HepG2 (cell line): ENCODE results near the gene HNRNPUL1. TPM values are rescaled to one million over a fixed set of nuclear protein-coding genes. Genes with fewer than 3 reads are reported as not detected.

Source experiments
- HCFC1 ChIP-seq: fragments of 150-350 bp; IDR thresholded peaks from 2 replicates; pipeline ENCODE4 v1.6.1; 2014; ENCODE audit warnings: low read depth, low read length
- KDM4B ChIP-seq: sonication (generic); formaldehyde crosslinking; IDR thresholded peaks from 2 replicates; pipeline ENCODE4 v1.4.0; 2020; ENCODE audit warnings: missing genetic modification reagents
- MTF2 ChIP-seq: sonication (generic); formaldehyde crosslinking; IDR thresholded peaks from 2 replicates; pipeline ENCODE4 v1.5.0; 2020; ENCODE audit warnings: missing genetic modification reagents, borderline replicate concordance
- MXD1 ChIP-seq: sonication (generic); formaldehyde crosslinking; IDR thresholded peaks from 2 replicates; pipeline ENCODE4 v1.4.0; 2020; ENCODE audit warnings: mild to moderate bottlenecking, missing genetic modification reagents
- RBFOX2 ChIP-seq: fragments of 200-400 bp; formaldehyde crosslinking; IDR thresholded peaks from 2 replicates; pipeline ENCODE4 v1.6.1; 2017; ENCODE audit warnings: low read depth, mild to moderate bottlenecking, low read length
- ZBTB2 ChIP-seq: sonication (generic); formaldehyde crosslinking; IDR thresholded peaks from 2 replicates; pipeline ENCODE4 v1.8.0; 2022; ENCODE audit warnings: low read depth, missing genetic modification reagents
- ZBTB46 ChIP-seq: sonication (generic); formaldehyde crosslinking; IDR thresholded peaks from 2 replicates; pipeline ENCODE4 v1.4.0; 2020; ENCODE audit warnings: mild to moderate bottlenecking, missing genetic modification reagents, borderline replicate concordance
- ZHX2 ChIP-seq, 2 experiments: sonication (generic) in 1 of 2; formaldehyde crosslinking in 1 of 2; IDR thresholded peaks; 2 replicates each; pipeline versions ENCODE4 v1.6.1 to v1.9.0; 2014 to 2022; ENCODE audit warnings: antibody characterized with exemption in 1 of 2, borderline replicate concordance in 1 of 2, inconsistent platforms in 1 of 2, low read depth in 1 of 2, missing genetic modification reagents in 1 of 2
- ZMAT3 ChIP-seq: sonication (generic); formaldehyde crosslinking; conservative IDR thresholded peaks from 2 replicates; pipeline ENCODE4 v1.7.0; 2021; ENCODE audit warnings: missing genetic modification reagents
- ZNF207 ChIP-seq: fragments of 450-650 bp; IDR thresholded peaks from 2 replicates; pipeline ENCODE4 v1.6.1; 2016; ENCODE audit warnings: antibody characterized with exemption, borderline replicate concordance
- ZNF530 ChIP-seq: sonication (generic); formaldehyde crosslinking; IDR thresholded peaks from 2 replicates; pipeline ENCODE4 v1.5.0; 2020; ENCODE audit warnings: low read depth, mild to moderate bottlenecking, missing genetic modification reagents
- ZNF576 ChIP-seq: sonication (generic); formaldehyde crosslinking; IDR thresholded peaks from 2 replicates; pipeline ENCODE4 v1.4.0; 2020; ENCODE audit warnings: mild to moderate bottlenecking, missing genetic modification reagents
- ZNF687 ChIP-seq: sonication (generic); formaldehyde crosslinking; IDR thresholded peaks from 2 replicates; pipeline ENCODE4 v1.5.1; 2020; ENCODE audit warnings: mild to moderate bottlenecking, missing genetic modification reagents, moderate library complexity
- polyA plus RNA-seq, 8 experiments: library from polyadenylated mRNA; depleted of rRNA in 3 of 8; stranded (reverse) in 7 of 8; unstranded in 1 of 8; fragments of >200 nt; fragmentation: Illumina TruSeq in 4 of 8; extraction: Trizol in 4 of 8; gene quantifications; 2 replicates each; pipeline versions ENCODE4 v1.2.1 to v1.2.3, GENCODE V29; 2011 to 2016; ENCODE audit warnings: low read depth in 4 of 8, missing spikeins in 1 of 8, mixed read lengths in 1 of 8; ENCODE audit not compliant: insufficient read depth in 1 of 8
- total RNA-seq, 5 experiments: library from RNA; depleted of rRNA; stranded (reverse); fragments of >200 nt; fragmentation: Illumina TruSeq; extraction: Trizol; gene quantifications; 2 replicates each; pipeline ENCODE4 v1.2.3, GENCODE V29; 2016; ENCODE audit warnings: low read depth in 1 of 5

HNRNPUL1 gene
- total and polyA plus RNA-seq, 2 of the 13 experiments (the other 11 are each of a cell fraction or from before 2014, with no cell fraction given), result 30.9 to 81.7 TPM

- TF ChIP-seq ZNF530 (CRISPR knock-in tag) (no peak), ZNF207 (no peak), HCFC1 (no peak), KDM4B (CRISPR knock-in tag) (no peak), ZHX2 (IDR thresholded peaks at IDR 0.05; ENCODE audit: low read depth) (no peak), ZHX2 (CRISPR knock-in tag; IDR thresholded peaks at IDR 0.05; ENCODE audit: borderline replicate concordance) (no peak; the same call in 1 of the 2 replicates), ZBTB2 (CRISPR knock-in tag) (no peak), ZNF687 (CRISPR knock-in tag) (peak; percentile 75), MTF2 (CRISPR knock-in tag) (no peak), ZNF576 (CRISPR knock-in tag) (0 out of 2 replicates have a peak, but pooled peaks have one; percentile 1), RBFOX2 (peak; percentile 92), ZMAT3 (CRISPR knock-in tag) (0 out of 2 replicates have a peak, but pooled peaks have one; percentile 16), ZBTB46 (CRISPR knock-in tag) (no peak), MXD1 (CRISPR knock-in tag) (peak; percentile 85)
Measured at GRCh38 chr19:41264581-41265394, 616 bp downstream of the HNRNPUL1 start (continued).
